Neural progenitor cell (in vitro differentiated cells): Measurements from ENCODE around the gene STX1B.

Source experiments
- EZH2 ChIP-seq: fragments of 200-600 bp; sonication (generic); IDR thresholded peaks from 2 replicates; pipeline ENCODE4 v1.6.1; 2017; ENCODE audit warnings: antibody characterized with exemption, mild to moderate bottlenecking, moderate library complexity
- EZH2phosphoT487 ChIP-seq: fragments of 200-600 bp; sonication (generic); IDR thresholded peaks from 2 replicates; pipeline ENCODE4 v1.6.1; 2017; ENCODE audit warnings: antibody characterized with exemption
- TF ChIP-seq, protein P1 (sequence below): fragments of 200-600 bp; sonication (generic); IDR thresholded peaks from 2 replicates; pipeline ENCODE4 v1.5.1; 2017; ENCODE audit warnings: antibody characterized with exemption, mild to moderate bottlenecking

DNA sequence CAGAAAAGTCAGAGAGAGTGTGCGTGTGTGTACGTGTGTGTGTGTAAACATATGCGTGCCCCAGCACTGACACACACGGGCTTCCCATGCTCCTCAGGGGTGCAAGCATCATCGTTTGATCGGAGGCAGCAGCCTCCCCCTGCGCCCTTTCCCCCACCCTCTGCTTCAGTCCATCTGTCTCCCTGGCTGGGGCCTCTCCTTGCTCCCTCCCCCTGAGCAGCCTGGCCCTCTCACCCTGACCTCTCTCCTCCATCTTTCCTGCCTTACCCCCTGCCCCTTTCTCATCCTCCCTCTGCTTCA, 4.4 kb downstream of the STX1B start:
- TF ChIP-seq, protein P1, sequence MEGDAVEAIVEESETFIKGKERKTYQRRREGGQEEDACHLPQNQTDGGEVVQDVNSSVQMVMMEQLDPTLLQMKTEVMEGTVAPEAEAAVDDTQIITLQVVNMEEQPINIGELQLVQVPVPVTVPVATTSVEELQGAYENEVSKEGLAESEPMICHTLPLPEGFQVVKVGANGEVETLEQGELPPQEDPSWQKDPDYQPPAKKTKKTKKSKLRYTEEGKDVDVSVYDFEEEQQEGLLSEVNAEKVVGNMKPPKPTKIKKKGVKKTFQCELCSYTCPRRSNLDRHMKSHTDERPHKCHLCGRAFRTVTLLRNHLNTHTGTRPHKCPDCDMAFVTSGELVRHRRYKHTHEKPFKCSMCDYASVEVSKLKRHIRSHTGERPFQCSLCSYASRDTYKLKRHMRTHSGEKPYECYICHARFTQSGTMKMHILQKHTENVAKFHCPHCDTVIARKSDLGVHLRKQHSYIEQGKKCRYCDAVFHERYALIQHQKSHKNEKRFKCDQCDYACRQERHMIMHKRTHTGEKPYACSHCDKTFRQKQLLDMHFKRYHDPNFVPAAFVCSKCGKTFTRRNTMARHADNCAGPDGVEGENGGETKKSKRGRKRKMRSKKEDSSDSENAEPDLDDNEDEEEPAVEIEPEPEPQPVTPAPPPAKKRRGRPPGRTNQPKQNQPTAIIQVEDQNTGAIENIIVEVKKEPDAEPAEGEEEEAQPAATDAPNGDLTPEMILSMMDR = no peak
- TF ChIP-seq EZH2 = no peak
- TF ChIP-seq EZH2phosphoT487 = no peak
